ENCODE measurements around the gene CADM3. TPM values are rescaled to one million over a fixed set of nuclear protein-coding genes. Genes with fewer than 3 reads are reported as not detected.

CADM3 gene
- total RNA-seq, 2 experiments from 2014 or later, result not detected

GRCh38 chr1:159179906-159180305 lies 8.5 kb downstream of the CADM3 start:
- H3K9me3 ChIP-seq (ENCODE audit: low read length), result no peaks in the 10 kb centered on the region
- BruUV-seq (replicated peaks), result no TSS peak
- H3K27ac ChIP-seq (ENCODE audit: low read depth, low read length, poor library complexity, severe bottlenecking), result no peak overlapping the region
- H3K4me3 ChIP-seq (ENCODE audit: low read depth, low read length, poor library complexity, severe bottlenecking), result no peak overlapping the region
- no peak overlapping the region for H2AFZ ChIP-seq (ENCODE audit: low read length)
- H4K20me1 ChIP-seq (ENCODE audit: insufficient read depth, low read length), result no peaks in the 10 kb centered on the region
- H3K4me2 ChIP-seq (ENCODE audit: low read length), result no peak overlapping the region
- no peaks in the 10 kb centered on the region for H3K79me2 ChIP-seq (ENCODE audit: insufficient read depth, low read depth, low read length)
- H3K9me2 ChIP-seq (ENCODE audit: insufficient read depth, low read length), result no peaks in the 10 kb centered on the region
- H3K36me3 ChIP-seq (ENCODE audit: insufficient read depth, low read length), result no peaks in the 10 kb centered on the region
- H3K4me1 ChIP-seq (ENCODE audit: insufficient read depth, low read length, poor library complexity, severe bottlenecking), result no peaks in the 10 kb centered on the region
- POLR2A ChIA-PET, result no interaction called here
- CTCF ChIA-PET (ENCODE audit: unreplicated experiment), result no interaction called here
- intact Hi-C loops (cut with micrococcal nuclease; ENCODE audit: unreplicated experiment), result no loop called here
- TF ChIP-seq CTCF (conservative IDR thresholded peaks at IDR 0.05; ENCODE audit: low read length), result no peak
- TF ChIP-seq EZH2phosphoT487 (IDR thresholded peaks at IDR 0.05; ENCODE audit: borderline replicate concordance, low read depth, low read length), result no peak
- no peak for DNase-seq (ENCODE audit: low spot score)

DNA sequence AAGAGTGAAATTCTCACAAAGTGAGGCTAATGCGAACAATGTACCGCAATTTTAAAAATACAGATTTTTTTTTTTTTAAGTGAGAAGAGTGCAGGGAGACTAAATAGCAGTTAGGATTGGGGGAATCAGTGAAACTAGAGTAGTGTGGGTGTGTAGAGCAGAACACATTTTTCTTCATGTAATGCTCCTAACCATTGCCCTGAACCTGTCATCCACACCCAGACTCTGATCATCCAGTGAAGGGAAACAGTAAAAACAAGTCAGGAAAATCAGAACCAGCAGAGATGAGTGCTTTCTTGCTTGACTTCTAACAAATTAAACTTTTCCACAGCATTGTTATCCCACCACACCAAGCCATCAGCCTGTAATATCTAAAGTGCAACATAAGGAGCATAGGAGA lies 9.1 kb downstream of the CADM3 start:
- ChIA-PET POLR2A (no interaction called here), CTCF (ENCODE audit: unreplicated experiment) (no interaction called here)
- H3K4me2 ChIP-seq (ENCODE audit: low read length), result no peak overlapping the region
- H3K4me3 ChIP-seq (ENCODE audit: low read depth, low read length, poor library complexity, severe bottlenecking), result no peak overlapping the region
- intact Hi-C loops (cut with micrococcal nuclease; ENCODE audit: unreplicated experiment), result no loop called here
- H3K36me3 ChIP-seq (ENCODE audit: insufficient read depth, low read length), result no peaks in the 10 kb centered on the region
- H3K9me2 ChIP-seq (ENCODE audit: insufficient read depth, low read length), result no peaks in the 10 kb centered on the region
- H3K79me2 ChIP-seq (ENCODE audit: insufficient read depth, low read depth, low read length), result no peaks in the 10 kb centered on the region
- no peak overlapping the region for H3K27ac ChIP-seq (ENCODE audit: low read depth, low read length, poor library complexity, severe bottlenecking)
- no peak for DNase-seq (ENCODE audit: low spot score)
- H3K4me1 ChIP-seq (ENCODE audit: insufficient read depth, low read length, poor library complexity, severe bottlenecking), result no peaks in the 10 kb centered on the region
- BruUV-seq (replicated peaks), result no TSS peak
- H3K9me3 ChIP-seq (ENCODE audit: low read length), result no peaks in the 10 kb centered on the region
- TF ChIP-seq CTCF (conservative IDR thresholded peaks at IDR 0.05; ENCODE audit: low read length) (no peak), EZH2phosphoT487 (IDR thresholded peaks at IDR 0.05; ENCODE audit: borderline replicate concordance, low read depth, low read length) (no peak)
- H2AFZ ChIP-seq (ENCODE audit: low read length), result no peak overlapping the region
- H4K20me1 ChIP-seq (ENCODE audit: insufficient read depth, low read length), result no peaks in the 10 kb centered on the region

DNA sequence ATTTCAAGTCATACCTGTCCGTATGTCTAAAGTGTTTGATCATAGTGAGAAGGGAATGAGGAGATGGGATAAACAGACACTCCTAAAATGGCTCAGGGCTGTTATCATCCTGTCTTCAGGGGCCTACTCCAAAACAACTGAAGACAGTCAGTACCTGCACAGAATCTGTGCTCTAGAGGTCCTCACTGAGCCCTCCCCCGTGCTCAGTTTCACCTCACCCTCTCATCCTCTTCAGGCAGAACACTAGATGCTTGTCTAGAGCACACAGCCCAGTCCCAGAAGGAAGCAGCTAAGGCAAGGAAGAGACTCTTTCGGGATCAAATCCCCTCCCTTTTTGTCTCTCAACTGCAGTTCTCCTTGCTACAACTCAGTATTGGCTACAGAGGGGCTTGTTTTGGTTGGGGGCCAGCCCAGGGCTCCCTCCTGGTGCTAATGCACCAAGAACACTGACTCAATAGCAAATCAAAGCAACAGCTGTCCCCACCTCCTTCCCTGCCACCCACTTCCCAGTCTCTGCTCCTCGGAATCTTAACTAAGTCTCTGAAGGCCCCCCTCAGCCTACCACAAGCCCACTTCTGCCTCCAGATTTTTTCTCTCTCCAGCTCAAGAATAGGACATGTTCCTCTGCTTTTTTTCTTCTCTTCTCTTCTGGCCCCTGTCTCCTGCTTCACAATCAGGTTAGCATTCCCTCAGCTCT lies 10.1 kb downstream of the CADM3 start:
- Histone ChIP-seq H3K4me1 (ENCODE audit: insufficient read depth, low read length, poor library complexity, severe bottlenecking) (no peaks in the 10 kb centered on the region), H3K79me2 (ENCODE audit: insufficient read depth, low read depth, low read length) (no peaks in the 10 kb centered on the region), H4K20me1 (ENCODE audit: insufficient read depth, low read length) (no peaks in the 10 kb centered on the region), H3K9me2 (ENCODE audit: insufficient read depth, low read length) (no peaks in the 10 kb centered on the region), H3K4me3 (ENCODE audit: low read depth, low read length, poor library complexity, severe bottlenecking) (no peak overlapping the region), H2AFZ (ENCODE audit: low read length) (no peak overlapping the region), H3K4me2 (ENCODE audit: low read length) (no peak overlapping the region), H3K9me3 (ENCODE audit: low read length) (no peaks in the 10 kb centered on the region), H3K27ac (ENCODE audit: low read depth, low read length, poor library complexity, severe bottlenecking) (no peak overlapping the region), H3K36me3 (ENCODE audit: insufficient read depth, low read length) (no peaks in the 10 kb centered on the region)
- POLR2A ChIA-PET, result interaction anchor here (0.6 to 0.7 kb wide), 2 partner anchors 36 to 343 kb away, joined by 3 read pairs; no protein-coding TSS in a partner anchor
- BruUV-seq (replicated peaks), result no TSS peak
- TF ChIP-seq EZH2phosphoT487 (IDR thresholded peaks at IDR 0.05; ENCODE audit: borderline replicate concordance, low read depth, low read length) (no peak), CTCF (conservative IDR thresholded peaks at IDR 0.05; ENCODE audit: low read length) (no peak)
- intact Hi-C loops (cut with micrococcal nuclease; ENCODE audit: unreplicated experiment), result no loop called here
- DNase-seq (ENCODE audit: low spot score), result no peak
- CTCF ChIA-PET (ENCODE audit: unreplicated experiment), result interaction anchor here (0.6 kb wide), 1 partner anchor 597 kb away, joined by 3 read pairs; no protein-coding TSS in a partner anchor

All from OCI-LY7 (cell line).